Upper lobe of right lung (tissue), 1 donor: ENCODE results near the gene PCSK9. TPM values are rescaled to one million over a fixed set of nuclear protein-coding genes. Genes with fewer than 3 reads are reported as not detected.

ENCODE experiments used
- ATAC-seq: fragments of 200-7000 bp; cut with Tn5 transposase; one replicate; pipeline ENCODE4 v1.9.1; 2020; ENCODE audit warnings: mild to moderate bottlenecking, moderate library complexity
- DNase-seq: peaks from one replicate; pipeline ENCODE4 v3.0.0-alpha.2; 2020
- H3K27ac ChIP-seq: fragments of 200-600 bp; one replicate; pipeline ENCODE4 v1.8.0; 2022
- H3K27me3 ChIP-seq: fragments of 200-600 bp; one replicate; pipeline ENCODE4 v1.8.0; 2022; ENCODE audit warnings: mild to moderate bottlenecking
- H3K36me3 ChIP-seq: fragments of 200-600 bp; one replicate; pipeline ENCODE4 v1.8.0; 2022
- H3K4me1 ChIP-seq: fragments of 200-600 bp; one replicate; pipeline ENCODE4 v1.8.0; 2022
- H3K4me3 ChIP-seq: fragments of 200-600 bp; one replicate; pipeline ENCODE4 v1.8.0; 2022; ENCODE audit warnings: mild to moderate bottlenecking
- H3K9me3 ChIP-seq: fragments of 200-600 bp; one replicate; pipeline ENCODE4 v1.8.0; 2022
- CTCF ChIP-seq: fragments of 200-600 bp; IDR thresholded peaks from one replicate; pipeline ENCODE4 v1.8.0; 2022; ENCODE audit warnings: antibody characterized with exemption
- intact Hi-C: fragments of 100-400 bp; cut with DNase I; formaldehyde crosslinking; loops from one replicate; pipeline ENCODE4 v1.11.0; 2022
- total RNA-seq: library from RNA; stranded (reverse); fragmentation: NEBNext Ultra II Directional; extraction: Animal tissue kit (Norgen Biotek cat#: 25700); gene quantifications from one replicate; pipeline ENCODE4 v1.2.1, GENCODE V29; 2021
- donor health status: DM: no; HTN: yes; CAD: no; lungs with severe emphysema.

The PCSK9 gene
- total RNA-seq, 1 donor from 2014 or later = 23.5 TPM

GRCh38 chr1:55041613-55042012 lies 2.3 kb downstream of the PCSK9 start:
- Histone ChIP-seq H3K27ac (no peak overlapping the region), H3K27me3 (peaks cover 25% of the 10 kb centered on the region), H3K9me3 (no peaks in the 10 kb centered on the region), H3K4me3 (no peak overlapping the region), H3K4me1 (no peaks in the 10 kb centered on the region), H3K36me3 (no peaks in the 10 kb centered on the region)
- intact Hi-C loops = no loop called here
- no peak for DNase-seq
- no peak for ATAC-seq
- TF ChIP-seq CTCF = no peak

GRCh38 chr1:55043011-55043410 lies 3.7 kb downstream of the PCSK9 start:
- H3K27me3 ChIP-seq = peaks cover 20% of the 10 kb centered on the region
- H3K36me3 ChIP-seq = no peaks in the 10 kb centered on the region
- ATAC-seq (no peak), DNase-seq (no peak)
- H3K27ac ChIP-seq = no peak overlapping the region
- H3K4me3 ChIP-seq = no peak overlapping the region
- H3K9me3 ChIP-seq = no peaks in the 10 kb centered on the region
- TF ChIP-seq CTCF = no peak
- intact Hi-C loops = no loop called here
- no peaks in the 10 kb centered on the region for H3K4me1 ChIP-seq

GRCh38 chr1:55043726-55044125 lies 4.4 kb downstream of the PCSK9 start:
- Histone ChIP-seq H3K9me3 (no peaks in the 10 kb centered on the region), H3K36me3 (no peaks in the 10 kb centered on the region), H3K4me3 (no peak overlapping the region), H3K27ac (no peak overlapping the region), H3K27me3 (peaks cover 13% of the 10 kb centered on the region), H3K4me1 (no peaks in the 10 kb centered on the region)
- DNase-seq (no peak), ATAC-seq (no peak)
- no peak for TF ChIP-seq CTCF
- intact Hi-C loops = no loop called here

GRCh38 chr1:55044617-55045397 lies 5.5 kb downstream of the PCSK9 start:
- DNase-seq (no peak), ATAC-seq (no peak)
- Histone ChIP-seq H3K9me3 (no peaks in the 10 kb centered on the region), H3K36me3 (no peaks in the 10 kb centered on the region), H3K27ac (no peak overlapping the region), H3K4me3 (no peak overlapping the region), H3K4me1 (no peaks in the 10 kb centered on the region), H3K27me3 (peaks cover 2% of the 10 kb centered on the region)
- intact Hi-C loops = no loop called here
- no peak for TF ChIP-seq CTCF

GRCh38 chr1:55045430-55045829 lies 6.1 kb downstream of the PCSK9 start:
- Histone ChIP-seq H3K27ac (no peak overlapping the region), H3K4me1 (no peaks in the 10 kb centered on the region), H3K36me3 (no peaks in the 10 kb centered on the region), H3K4me3 (no peak overlapping the region), H3K9me3 (no peaks in the 10 kb centered on the region), H3K27me3 (no peaks in the 10 kb centered on the region)
- no peak for TF ChIP-seq CTCF
- ATAC-seq (no peak), DNase-seq (no peak)
- intact Hi-C loops = no loop called here

- intact Hi-C loops = no loop called here
Observed at GRCh38 chr1:55046871-55047270, 7.5 kb downstream of the PCSK9 start.

More at GRCh38 chr1:55046871-55047270, 7.5 kb downstream of the PCSK9 start:
- no peaks in the 10 kb centered on the region for H3K9me3 ChIP-seq
- H3K27ac ChIP-seq = no peak overlapping the region
- no peaks in the 10 kb centered on the region for H3K27me3 ChIP-seq
- TF ChIP-seq CTCF = no peak
- H3K4me1 ChIP-seq = no peaks in the 10 kb centered on the region
- ATAC-seq (no peak), DNase-seq (no peak)
- no peaks in the 10 kb centered on the region for H3K36me3 ChIP-seq
- no peak overlapping the region for H3K4me3 ChIP-seq
